WERI-Rb-1 (cell line): Measurements from ENCODE around the gene SLC7A1.

ENCODE experiments used
- DNase-seq: peaks from one replicate; pipeline ENCODE4 v3.0.0-alpha.2; 2020
- H3K27ac ChIP-seq: fragments of 250-450 bp; sonication (Bioruptor Pico); 2 replicates; pipeline ENCODE4 v1.5.1; 2020; ENCODE audit warnings: mild to moderate bottlenecking, moderate library complexity
- H3K27me3 ChIP-seq: fragments of 250-450 bp; sonication (Bioruptor Pico); 2 replicates; pipeline ENCODE4 v1.5.1; 2021; ENCODE audit warnings: mild to moderate bottlenecking, low read depth, moderate library complexity; ENCODE audit not compliant: insufficient read depth, severe bottlenecking
- H3K36me3 ChIP-seq: fragments of 250-450 bp; sonication (Bioruptor Pico); 2 replicates; pipeline ENCODE4 v1.5.1; 2020; ENCODE audit warnings: mild to moderate bottlenecking, moderate library complexity
- H3K4me3 ChIP-seq: 2 replicates; pipeline ENCODE4 v1.5.1; 2011; ENCODE audit warnings: low read depth, mild to moderate bottlenecking, control low read depth, low read length
- H3K9me3 ChIP-seq: fragments of 250-450 bp; sonication (Bioruptor Pico); 2 replicates; pipeline ENCODE4 v1.5.1; 2021; ENCODE audit warnings: mild to moderate bottlenecking, moderate library complexity; ENCODE audit not compliant: severe bottlenecking
- TF ChIP-seq, protein P1 (sequence below): IDR thresholded peaks from 2 replicates; pipeline ENCODE4 v1.5.1; 2011; ENCODE audit warnings: low read depth, mild to moderate bottlenecking, control low read depth, inconsistent platforms, low read length

Gene SLC7A1

GRCh38 chr13:29474991-29475390 lies 120.5 kb downstream of the SLC7A1 start:
- Histone ChIP-seq H3K36me3 (no peaks in the 10 kb centered on the region), H3K4me3 (no peak overlapping the region), H3K27ac (no peak overlapping the region), H3K27me3 (no peaks in the 10 kb centered on the region), H3K9me3 (no peaks in the 10 kb centered on the region)
- TF ChIP-seq, protein P1, sequence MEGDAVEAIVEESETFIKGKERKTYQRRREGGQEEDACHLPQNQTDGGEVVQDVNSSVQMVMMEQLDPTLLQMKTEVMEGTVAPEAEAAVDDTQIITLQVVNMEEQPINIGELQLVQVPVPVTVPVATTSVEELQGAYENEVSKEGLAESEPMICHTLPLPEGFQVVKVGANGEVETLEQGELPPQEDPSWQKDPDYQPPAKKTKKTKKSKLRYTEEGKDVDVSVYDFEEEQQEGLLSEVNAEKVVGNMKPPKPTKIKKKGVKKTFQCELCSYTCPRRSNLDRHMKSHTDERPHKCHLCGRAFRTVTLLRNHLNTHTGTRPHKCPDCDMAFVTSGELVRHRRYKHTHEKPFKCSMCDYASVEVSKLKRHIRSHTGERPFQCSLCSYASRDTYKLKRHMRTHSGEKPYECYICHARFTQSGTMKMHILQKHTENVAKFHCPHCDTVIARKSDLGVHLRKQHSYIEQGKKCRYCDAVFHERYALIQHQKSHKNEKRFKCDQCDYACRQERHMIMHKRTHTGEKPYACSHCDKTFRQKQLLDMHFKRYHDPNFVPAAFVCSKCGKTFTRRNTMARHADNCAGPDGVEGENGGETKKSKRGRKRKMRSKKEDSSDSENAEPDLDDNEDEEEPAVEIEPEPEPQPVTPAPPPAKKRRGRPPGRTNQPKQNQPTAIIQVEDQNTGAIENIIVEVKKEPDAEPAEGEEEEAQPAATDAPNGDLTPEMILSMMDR, result no peak
- no peak for DNase-seq

GRCh38 chr13:29473166-29473565 lies 122.3 kb downstream of the SLC7A1 start:
- Histone ChIP-seq H3K9me3 (no peaks in the 10 kb centered on the region), H3K27ac (no peak overlapping the region), H3K4me3 (no peak overlapping the region), H3K27me3 (no peaks in the 10 kb centered on the region), H3K36me3 (no peaks in the 10 kb centered on the region)
- DNase-seq, result no peak
- TF ChIP-seq, protein P1, result no peak

DNA sequence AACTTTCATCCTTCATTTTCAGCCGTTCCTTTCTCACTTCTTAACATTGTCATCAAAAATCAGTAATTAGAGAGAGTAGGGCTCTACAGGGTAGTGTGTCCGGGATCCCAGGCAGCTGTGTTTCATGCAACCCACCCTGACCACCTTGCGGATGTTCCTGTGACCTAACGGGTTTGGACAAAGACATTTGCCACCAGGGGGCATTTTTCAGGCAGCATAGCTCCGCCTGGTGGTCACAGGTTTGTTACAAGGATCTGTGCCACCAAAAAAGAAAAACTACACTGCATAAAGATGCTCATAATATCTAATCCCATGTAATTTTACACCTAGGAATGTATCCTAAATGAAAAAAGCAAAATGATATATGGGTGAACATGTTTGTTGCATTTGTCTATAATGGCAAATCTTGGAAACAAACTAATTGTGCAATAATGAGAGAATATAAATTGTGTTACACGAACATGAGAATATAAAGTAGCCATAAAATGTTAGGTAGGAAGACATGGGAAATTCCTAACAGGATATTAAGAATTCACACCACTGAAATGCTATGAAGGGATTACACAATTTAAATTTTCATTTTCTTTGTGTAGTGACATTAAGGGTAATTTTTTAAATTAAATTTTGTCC lies 123.0 kb downstream of the SLC7A1 start:
- H3K9me3 ChIP-seq, result no peaks in the 10 kb centered on the region
- TF ChIP-seq, protein P1, result peak; percentile 87
- DNase-seq, result peak; percentile 35
- H3K36me3 ChIP-seq, result no peaks in the 10 kb centered on the region
- no peak overlapping the region for H3K27ac ChIP-seq
- H3K27me3 ChIP-seq, result no peaks in the 10 kb centered on the region
- no peak overlapping the region for H3K4me3 ChIP-seq

GRCh38 chr13:29471551-29471950 lies 123.9 kb downstream of the SLC7A1 start:
- Histone ChIP-seq H3K4me3 (no peak overlapping the region), H3K36me3 (no peaks in the 10 kb centered on the region)
- TF ChIP-seq, protein P1, result no peak

GRCh38 chr13:29465741-29466293 lies 129.7 kb downstream of the SLC7A1 start:
- Histone ChIP-seq H3K27ac (no peak overlapping the region), H3K4me3 (no peak overlapping the region), H3K9me3 (no peaks in the 10 kb centered on the region), H3K36me3 (no peaks in the 10 kb centered on the region), H3K27me3 (no peaks in the 10 kb centered on the region)
- TF ChIP-seq, protein P1, result no peak
- no peak for DNase-seq

More at GRCh38 chr13:29471551-29471950, 123.9 kb downstream of the SLC7A1 start:
- no peak for DNase-seq
- Histone ChIP-seq H3K9me3 (no peaks in the 10 kb centered on the region), H3K27me3 (no peaks in the 10 kb centered on the region), H3K27ac (no peak overlapping the region)
